Activated CD4-positive, CD25-positive, alpha-beta regulatory T cell treated with anti-CD3 and anti-CD28 coated beads, Interleukin-2, amount 50 U/mL, for 72 hours (primary cell): ENCODE data around the gene SLC6A7.

Source experiments
- DNase-seq: peaks from one replicate; pipeline ENCODE4 v3.0.0; 2021

SLC6A7 gene

GRCh38 chr5:150156027-150156368 is 33.9 kb upstream of the SLC6A7 start:
- DNase-seq, result no peak

DNA sequence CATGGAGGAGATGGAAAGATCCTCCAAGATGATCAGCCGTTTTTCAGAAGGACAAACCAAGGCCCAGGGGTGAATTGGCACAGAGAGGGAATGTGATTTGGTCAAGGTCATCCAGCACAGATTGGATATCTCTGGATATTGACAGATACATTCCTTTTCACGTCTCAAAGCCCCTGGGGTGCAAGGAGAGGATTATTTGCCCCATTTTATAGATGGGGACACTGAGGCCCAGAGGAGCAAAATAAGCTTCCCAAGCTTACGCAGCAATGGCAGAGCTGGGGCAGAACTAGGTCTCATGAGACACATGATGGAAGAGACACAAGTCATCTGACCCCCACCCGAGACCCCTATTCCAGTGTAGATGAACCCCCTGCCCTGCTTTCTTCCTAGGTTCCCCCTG is 33.3 kb upstream of the SLC6A7 start:
- no peak for DNase-seq

GRCh38 chr5:150157168-150157567 is 32.7 kb upstream of the SLC6A7 start:
- no peak for DNase-seq

DNA sequence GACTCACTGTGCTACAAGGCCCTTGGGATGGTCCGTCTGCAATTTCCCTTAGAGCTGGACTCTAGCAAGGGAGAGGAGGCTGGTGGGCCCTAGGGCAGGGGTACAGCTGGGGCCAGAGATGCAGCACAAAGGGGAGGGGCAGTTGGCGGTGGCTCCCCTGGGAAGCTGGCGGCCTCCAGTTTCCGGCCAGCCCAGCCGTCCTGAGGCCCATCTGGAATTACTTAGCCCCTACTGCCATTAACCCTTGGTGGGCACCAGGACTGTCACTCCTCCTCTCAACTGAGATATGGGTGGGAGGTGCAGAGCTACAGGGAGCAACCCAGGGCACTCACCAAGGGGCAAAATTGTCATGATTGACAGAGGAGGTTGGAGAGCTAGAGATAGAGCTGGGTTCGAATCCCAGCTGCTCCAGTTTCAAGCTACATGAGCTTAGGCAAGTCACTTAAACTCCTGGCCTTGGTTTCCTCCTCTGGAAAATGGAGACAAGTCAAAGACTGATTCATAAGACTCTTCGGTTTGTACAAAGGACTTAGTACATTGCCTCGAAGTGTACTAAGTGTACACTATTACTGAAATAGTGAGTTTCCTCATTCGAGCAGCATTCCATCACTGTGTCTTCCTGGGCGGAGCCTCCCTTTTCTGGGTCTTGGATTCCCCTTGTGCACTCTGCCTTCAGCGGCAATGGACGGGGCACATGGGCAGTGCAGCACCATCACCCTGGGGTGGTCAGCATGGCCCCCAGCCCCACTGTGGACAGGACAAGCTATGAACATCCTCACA is 31.5 kb upstream of the SLC6A7 start:
- no peak for DNase-seq

DNA sequence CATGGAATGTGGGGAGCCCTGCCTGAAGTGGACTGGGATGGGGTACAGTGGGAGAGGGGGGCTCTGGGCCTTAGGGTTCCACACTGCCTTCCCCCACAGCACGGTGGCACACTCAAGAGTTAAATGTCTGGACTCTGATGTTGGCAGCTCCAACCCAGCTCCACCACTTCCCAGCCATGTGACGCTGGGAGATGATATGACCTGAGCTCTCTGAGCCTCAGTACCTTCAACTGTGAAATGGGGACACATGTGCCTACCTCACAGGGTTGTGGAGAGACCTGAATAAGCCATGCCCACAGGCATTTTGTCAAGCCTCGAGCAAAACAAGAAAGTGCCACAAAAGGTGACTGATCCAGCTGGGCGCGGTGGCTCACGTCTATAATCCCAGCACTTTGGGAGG is 30.8 kb upstream of the SLC6A7 start:
- DNase-seq, result no peak

GRCh38 chr5:150159741-150160179 is 30.1 kb upstream of the SLC6A7 start:
- DNase-seq, result no peak

DNA sequence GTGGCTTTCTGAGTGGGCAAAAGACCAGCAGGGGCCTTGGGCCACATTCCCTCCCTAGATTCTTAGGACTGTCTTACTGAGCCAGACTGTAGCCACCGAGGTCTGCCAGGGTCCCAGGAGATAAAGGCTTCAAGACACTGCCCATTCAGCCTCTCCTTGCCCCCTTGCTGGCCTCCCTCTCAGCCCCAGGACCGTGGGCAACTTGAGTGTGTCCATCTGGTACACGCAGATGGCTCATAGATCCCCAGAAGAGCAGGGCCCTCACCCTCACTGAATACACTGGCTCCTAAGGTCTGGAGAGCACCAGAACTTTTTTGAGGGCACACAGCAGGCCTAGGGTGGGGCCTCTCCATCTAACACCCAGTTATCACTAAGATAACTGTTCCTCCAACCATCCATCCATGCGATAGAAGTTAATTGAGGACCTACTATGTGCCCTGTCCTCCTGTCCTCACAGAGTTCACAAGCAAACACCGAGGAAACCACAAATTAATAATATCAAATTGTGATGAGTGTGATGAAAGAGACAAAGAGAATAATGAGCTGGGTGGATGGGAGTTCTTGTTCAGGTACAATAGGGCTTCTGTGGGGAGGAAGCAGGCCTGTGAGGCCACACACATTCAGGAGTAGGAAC is 29.3 kb upstream of the SLC6A7 start:
- DNase-seq, result no peak

DNA sequence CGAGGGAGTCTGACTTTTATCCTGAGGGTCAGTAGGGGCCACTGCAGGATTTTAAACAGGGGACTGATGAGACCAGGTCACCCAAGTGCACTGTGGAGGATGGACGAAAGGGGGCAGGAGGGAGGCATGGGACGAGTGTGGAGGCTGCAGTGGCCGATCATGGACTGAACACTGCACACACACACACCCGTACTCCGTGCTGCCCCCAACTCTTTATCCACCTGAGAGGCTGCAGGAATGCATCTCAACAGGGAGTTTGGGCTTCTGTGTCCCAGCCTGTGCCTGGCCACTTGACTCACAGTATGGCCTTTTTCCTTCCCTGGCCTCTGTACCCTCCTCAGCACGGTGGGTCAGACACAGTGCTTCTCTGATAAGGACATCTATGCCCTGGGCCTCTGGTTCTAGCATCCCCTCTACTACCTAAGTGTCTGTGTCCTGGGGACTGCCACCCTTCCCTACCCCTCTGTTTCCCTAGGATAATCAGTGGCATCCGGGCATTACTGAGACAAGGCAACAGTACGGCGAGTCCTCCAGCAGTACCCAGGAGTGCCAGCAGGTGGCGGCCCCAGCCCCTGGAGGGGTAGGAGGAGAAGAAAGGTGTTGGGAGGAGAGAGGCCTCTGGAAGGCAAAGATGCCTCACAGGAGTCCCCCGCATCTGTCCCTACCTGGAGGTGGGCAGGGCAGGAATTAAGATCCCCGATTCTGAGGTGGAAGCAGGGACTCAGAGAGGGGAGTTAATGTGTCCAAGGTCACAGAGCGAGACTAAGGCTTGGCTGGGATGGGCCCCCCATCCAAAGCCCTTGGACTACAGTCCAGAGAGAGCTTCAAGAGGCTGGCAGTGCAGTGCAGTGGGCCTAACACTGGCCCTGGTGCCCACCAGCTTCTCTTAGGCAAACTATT is 28.4 kb upstream of the SLC6A7 start:
- DNase-seq, result peak; percentile 87

- no peak for DNase-seq
These were observed 27.7 kb upstream of the SLC6A7 start for GRCh38 chr5:150162142-150162513.

DNA sequence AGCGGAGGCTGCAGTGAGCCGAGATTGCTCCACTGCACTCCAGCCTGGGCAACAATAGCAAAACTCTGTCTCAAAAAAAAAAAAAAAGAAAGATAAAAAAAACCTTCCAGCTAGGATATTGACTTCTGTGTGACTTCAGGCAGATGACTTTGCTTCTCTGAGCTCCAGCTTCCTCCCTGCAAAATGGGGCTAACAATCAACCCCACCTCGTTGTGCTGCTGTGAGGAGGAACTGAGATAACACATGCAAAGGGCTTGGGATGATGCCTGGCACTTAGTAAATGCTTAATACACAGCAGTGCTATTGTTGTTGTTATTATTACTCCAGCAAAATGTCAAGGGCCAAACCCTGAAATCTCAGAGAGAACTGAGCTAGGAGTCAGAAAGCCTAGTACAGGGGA is 26.8 kb upstream of the SLC6A7 start:
- no peak for DNase-seq

DNA sequence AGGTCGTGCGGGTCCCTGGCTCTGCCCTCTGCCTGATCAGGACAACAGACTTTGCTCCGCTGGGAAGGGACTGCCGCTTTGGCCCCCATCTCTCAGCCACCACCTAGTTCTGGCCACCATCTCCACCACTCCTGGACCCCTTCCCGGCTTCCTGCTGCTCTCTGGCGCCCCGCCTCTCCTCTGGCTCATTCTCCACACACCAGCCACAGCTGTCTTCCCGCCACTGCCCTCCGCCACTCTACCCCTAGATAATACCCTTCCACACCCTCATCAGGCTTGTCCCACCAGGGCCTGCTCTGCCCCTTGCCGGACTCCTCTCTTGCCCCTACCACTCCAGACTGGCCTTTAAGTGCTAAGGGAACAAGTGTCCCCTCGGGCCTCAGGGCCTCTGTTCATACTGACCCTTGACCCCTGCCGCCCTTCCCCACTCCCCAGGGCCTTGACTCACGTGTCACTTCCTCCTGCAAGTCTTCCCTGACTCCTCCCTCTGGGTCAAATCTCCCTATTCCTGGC is 26.3 kb upstream of the SLC6A7 start:
- no peak for DNase-seq

- no peak for DNase-seq
These were observed 25.5 kb upstream of the SLC6A7 start for GRCh38 chr5:150164211-150164980.

DNA sequence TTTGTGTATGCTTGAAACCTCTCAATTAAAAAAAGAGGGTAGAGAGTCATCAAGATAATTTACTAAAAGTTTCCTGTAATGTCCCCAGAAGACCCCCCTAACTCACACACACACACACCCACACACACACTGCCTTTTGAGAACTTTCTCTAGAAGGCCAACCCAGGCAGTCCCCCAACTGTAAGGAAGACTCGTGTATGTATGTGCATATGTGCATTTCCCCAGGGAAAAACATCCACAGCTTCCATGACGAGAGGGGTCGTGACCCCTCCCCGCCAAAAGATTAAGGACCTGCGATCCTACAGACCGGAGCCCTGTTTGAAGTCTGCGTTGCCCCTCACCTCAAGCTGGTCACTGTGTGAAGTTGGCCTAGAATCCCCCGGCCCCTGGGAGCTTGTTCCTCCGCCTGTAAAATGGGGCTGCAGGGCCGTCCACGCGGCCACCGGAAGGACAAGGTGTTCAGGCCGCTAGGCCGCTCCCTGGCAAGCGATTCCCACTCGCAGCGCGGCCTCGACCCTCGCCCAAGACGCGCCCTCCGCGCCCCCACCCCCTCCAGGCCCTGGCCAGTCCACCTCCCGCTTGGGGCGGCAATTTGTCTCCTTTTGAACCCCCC is 23.7 kb upstream of the SLC6A7 start:
- no peak for DNase-seq

DNA sequence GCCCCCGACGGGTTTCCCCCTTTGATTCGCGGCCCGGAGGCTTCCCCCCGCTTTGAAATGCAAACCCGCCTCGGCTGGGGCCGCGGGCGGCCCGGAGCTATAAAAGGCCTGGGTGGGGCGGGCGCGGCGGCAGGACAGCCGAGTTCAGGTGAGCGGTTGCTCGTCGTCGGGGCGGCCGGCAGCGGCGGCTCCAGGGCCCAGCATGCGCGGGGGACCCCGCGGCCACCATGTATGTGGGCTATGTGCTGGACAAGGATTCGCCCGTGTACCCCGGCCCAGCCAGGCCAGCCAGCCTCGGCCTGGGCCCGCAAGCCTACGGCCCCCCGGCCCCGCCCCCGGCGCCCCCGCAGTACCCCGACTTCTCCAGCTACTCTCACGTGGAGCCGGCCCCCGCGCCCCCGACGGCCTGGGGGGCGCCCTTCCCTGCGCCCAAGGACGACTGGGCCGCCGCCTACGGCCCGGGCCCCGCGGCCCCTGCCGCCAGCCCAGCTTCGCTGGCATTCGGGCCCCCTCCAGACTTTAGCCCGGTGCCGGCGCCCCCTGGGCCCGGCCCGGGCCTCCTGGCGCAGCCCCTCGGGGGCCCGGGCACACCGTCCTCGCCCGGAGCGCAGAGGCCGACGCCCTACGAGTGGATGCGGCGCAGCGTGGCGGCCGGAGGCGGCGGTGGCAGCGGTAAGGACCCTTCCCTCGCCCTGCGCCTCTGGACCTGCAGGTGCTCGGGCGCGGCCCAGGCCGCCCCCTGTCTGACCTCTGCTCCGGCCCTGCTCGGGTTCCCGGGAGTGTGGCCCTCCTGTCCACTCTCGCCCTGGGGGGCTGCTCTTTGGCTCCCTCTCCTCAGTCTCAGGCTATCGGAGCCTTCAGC is 23.0 kb upstream of the SLC6A7 start, which contains the start of gene CDX1:
Gene CDX1, plus strand, starts transcription at position 129 of the 862 bp plus-strand sequence. Its CDS starts 99 bp downstream, at position 228.
- DNase-seq, result no peak

- no peak for DNase-seq
These were observed 22.4 kb upstream of the SLC6A7 start for GRCh38 chr5:150167512-150167850.

GRCh38 chr5:150167908-150168307 is 22.0 kb upstream of the SLC6A7 start:
- no peak for DNase-seq

DNA sequence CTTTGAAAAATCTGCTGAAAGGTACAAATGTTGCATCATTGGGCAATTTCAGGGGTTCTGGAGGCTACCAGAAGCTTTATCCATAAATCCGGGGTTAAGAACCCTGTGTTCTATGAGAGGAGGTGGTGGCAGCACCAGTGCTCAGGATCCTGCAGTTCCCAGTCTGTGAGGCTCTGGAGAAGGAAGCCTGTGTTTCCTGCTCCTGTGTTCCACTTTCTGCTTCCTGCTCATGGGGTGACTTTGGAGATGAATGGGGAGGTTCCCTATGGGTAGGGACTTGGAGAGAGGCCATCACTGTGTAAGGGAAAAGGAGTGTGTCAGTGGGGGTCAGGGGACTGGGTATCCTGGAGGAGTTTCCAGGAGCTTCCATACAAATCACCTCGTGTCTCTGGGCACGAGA is 21.0 kb upstream of the SLC6A7 start:
- no peak for DNase-seq

- no peak for DNase-seq
These were observed 17.7 kb upstream of the SLC6A7 start for GRCh38 chr5:150172145-150172544.

- DNase-seq, result no peak
These were observed 17.3 kb upstream of the SLC6A7 start for GRCh38 chr5:150172556-150172955.

- DNase-seq, result no peak
These were observed 16.7 kb upstream of the SLC6A7 start for GRCh38 chr5:150173161-150173560.

GRCh38 chr5:150174285-150174684 is 15.6 kb upstream of the SLC6A7 start:
- DNase-seq, result no peak
